GM18517 (cell line): ENCODE measurements around the gene USP13.

ENCODE experiments used
- ATAC-seq: cut with Tn5 transposase; IDR thresholded peaks from one replicate; pipeline ENCODE4 v1.9.1; 2021; ENCODE audit warnings: mild to moderate bottlenecking, moderate library complexity; ENCODE audit not compliant: unreplicated experiment

The USP13 gene

GRCh38 chr3:179695672-179696313 is 43.0 kb downstream of the USP13 start:
- ATAC-seq, result no peak

DNA sequence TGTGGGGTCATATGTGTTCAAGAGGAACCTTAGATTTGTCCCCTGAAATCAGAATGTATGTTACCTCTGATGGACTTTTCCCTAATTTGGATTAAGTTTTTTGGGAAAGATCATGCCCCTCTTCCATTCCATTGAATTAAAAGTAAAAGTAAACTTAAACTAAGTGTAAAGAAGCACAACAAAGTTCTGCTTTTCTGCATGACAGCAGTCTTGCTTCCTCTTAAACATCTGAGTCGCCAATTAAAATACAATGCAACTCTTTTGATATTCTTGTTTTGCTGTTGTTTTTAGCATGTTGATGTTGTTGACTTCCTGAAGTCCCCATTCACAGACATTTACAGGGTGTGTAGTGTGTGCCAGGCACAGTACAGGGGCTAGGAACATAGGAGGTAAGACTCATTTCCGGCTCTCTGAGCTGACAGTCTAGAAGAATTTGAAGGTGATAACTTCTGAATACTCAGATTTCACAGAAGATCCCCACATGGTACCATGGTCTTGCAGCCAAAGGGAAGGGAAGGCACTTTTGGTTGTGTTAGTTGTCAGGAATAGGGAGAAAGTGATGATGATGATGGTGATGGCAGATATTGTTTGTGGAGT is 45.0 kb downstream of the USP13 start:
- ATAC-seq, result no peak

DNA sequence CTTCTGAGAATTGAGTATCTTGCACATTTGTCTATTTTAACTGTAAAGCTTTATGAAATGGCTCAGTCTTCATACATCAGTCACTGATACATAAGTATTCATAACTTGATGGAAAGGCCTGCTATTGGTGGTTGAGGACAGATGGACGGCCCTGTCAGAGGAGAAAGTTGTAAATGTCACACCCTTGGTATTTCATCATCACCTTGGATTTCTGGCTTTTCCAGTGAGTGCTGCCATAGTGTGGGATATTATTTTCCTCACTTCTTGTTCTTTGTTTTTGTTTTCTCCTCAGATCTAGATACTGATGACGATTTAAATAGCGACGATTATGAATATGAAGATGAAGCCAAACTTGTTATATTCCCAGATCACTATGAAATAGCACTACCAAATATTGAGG is 47.9 kb downstream of the USP13 start:
- no peak for ATAC-seq

GRCh38 chr3:179701176-179701827 is 48.5 kb downstream of the USP13 start:
- ATAC-seq, result no peak

DNA sequence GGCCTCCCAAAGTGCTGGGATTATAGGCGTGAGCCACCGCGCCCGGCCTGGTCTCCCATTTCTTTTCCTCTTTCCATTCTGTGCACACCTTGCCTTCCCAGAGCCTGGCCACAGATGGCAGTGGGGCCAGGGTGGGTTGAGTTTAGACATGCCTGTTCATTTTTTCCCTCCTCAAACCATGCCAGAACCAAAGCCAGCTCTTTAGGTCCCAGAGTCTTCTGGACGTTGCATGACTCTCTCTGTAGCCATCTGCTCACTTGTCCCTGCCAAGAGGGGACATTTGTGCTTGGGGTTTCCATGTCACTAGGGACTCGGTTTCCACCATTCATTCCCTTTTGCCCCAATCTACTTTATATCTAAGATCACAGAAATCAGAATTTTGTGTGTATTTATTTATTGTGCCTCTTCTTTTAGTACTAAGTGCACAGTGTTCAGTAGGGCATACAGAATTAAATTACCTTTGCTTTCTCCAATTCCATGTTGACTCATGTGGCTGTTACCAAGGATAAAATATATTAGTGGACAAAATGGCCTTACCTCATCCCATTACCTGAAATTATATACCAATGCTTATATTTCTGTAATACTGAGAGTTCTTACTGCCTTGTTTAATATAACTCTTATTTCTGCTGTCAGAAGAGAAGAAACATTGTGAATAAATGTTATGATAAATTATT is 49.6 kb downstream of the USP13 start:
- ATAC-seq, result no peak

- ATAC-seq, result no peak
Measured at GRCh38 chr3:179703816-179704215, 51.0 kb downstream of the USP13 start.

DNA sequence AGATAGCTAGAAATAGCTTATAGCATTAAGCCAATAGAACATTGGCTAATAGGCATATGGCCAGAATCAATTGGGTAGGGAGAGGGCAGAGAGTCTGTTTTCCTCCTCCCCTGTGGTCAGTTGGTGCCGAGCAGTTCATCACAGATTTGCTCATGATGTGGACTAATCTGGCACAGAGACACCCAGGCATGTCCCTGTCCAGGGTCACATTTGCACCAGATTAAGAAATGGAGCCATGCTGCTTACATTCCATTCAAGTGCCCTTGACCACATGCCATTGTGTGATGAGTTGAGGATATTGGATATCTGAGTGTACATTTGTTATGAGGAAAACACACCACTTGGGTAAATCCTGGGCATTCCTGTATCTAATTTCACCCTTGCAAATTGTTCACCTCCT is 53.4 kb downstream of the USP13 start:
- no peak for ATAC-seq

DNA sequence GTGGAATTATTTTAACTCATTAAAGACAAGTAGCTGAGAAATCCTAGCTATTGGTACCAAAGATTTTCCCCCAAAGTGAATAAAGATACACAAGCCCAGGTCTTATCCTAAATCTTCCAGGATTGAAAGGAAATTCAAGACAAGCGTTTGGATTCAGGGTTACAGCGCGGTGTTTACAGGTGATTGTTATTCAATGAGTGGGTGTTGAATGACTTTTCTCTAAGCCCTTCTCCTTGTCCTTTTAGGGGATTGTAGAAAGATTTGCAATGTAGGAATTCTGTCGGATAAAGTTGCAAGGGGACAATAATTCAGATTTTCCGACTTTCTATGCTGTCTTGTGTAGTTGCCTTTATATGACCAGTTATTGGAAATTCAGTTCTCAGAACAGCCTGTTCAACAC is 57.2 kb downstream of the USP13 start:
- no peak for ATAC-seq

DNA sequence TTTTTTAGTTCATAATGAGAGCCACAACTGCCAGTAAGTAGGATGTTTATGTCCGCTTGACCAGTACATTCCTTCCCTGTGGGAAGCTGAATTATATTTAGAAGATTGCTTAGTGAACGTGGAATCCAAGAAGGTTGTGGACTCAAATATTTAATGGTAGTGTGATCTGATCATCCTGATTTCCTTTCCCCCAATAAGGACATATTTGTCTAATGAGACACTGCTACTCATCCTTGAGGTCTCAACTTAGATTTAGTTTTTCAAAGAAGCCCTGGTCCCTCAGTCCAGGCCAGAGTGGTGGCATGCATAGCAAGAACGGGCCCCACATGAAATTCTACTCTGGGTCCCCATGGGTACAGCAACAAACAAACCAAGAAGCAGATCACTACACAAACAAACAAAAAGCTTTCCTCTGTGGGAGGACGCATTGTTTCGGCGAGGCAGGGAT is 60.8 kb downstream of the USP13 start:
- ATAC-seq, result no peak

- no peak for ATAC-seq
Measured at GRCh38 chr3:179715582-179715981, 62.7 kb downstream of the USP13 start.

GRCh38 chr3:179716226-179716625 is 63.4 kb downstream of the USP13 start:
- ATAC-seq, result no peak

GRCh38 chr3:179716811-179717210 is 64.0 kb downstream of the USP13 start:
- no peak for ATAC-seq

DNA sequence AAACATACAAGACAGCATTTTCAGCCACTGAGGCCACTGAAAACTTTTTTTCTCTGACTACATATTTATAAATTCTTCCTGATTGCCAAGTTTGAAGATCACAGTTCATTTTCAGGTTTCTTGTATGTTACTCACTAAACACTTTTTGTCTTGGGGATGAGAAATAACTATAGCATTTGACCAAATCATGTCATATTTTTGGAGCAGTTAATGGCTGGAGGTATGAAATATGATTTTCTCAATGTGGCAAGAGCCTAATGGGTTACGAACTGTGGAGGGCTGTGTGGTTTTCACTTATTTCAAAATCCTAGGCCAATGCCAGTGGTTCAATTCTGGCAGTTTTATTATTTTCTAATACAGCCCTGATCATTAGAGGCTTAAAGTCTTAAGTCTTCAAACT is 64.4 kb downstream of the USP13 start:
- no peak for ATAC-seq

GRCh38 chr3:179719048-179719734 is 66.4 kb downstream of the USP13 start:
- no peak for ATAC-seq

- ATAC-seq, result no peak
Measured at GRCh38 chr3:179720196-179720595, 67.4 kb downstream of the USP13 start.

GRCh38 chr3:179723617-179724016 is 70.8 kb downstream of the USP13 start:
- no peak for ATAC-seq

DNA sequence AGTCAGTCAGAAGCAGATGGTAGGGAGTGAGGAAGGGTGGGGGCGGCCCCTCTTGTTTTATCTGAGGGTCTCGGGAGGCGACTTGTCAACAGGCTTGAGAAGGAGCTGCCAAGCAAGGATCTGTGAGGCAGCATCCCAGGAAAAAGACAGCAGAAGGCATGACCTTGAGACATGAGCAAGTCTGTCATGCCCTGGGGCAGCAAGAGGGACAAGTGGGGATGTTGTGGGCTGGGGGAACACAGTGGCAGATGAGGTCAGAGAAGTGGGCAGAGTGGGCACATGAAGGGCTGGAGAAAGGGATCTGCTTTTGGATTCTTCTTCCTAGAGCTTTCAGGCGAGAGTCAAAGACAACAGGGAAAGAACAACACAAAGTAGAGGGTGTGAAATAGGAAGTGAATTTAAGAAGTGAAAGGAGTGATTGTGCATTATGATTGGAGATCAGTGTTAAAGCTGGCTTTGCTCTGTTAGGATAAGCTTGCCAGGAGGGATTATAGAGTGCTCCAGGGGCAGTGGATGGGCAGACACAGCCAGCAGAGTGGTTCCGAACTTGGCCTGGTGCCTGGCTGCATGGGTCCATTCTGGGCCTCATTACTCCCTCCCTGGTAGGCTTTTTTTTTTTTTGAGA is 73.3 kb downstream of the USP13 start:
- no peak for ATAC-seq

- no peak for ATAC-seq
Measured at GRCh38 chr3:179729086-179729485, 76.2 kb downstream of the USP13 start.

- no peak for ATAC-seq
Measured at GRCh38 chr3:179729981-179730380, 77.1 kb downstream of the USP13 start.

DNA sequence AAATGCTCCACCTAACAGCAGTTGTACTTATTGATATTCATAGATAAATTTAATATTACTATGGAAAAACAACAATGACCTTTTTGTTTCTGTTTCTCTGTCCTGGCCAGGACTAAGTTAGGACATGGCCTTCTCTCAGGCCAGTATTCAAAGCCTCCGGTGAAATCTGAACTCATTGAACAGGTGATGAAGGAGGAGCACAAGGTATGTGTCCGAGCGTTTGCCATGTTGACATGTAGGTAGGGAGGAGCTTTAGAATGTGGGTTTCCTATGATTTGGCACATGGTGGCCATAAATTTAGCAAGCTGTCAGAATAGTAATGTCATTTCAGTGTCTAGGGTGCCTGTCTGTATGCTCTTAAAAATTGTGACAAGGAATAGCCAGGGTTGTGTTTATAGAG is 77.7 kb downstream of the USP13 start:
- ATAC-seq, result no peak

- no peak for ATAC-seq
Measured at GRCh38 chr3:179731544-179731943, 78.7 kb downstream of the USP13 start.
